ENCODE data around the gene RFX5.
"Not testable (repeated sequence)": the region's sequence is repeated elsewhere in the genome, so short reads cannot be mapped to it uniquely, and the experiment has no call there.

Gene RFX5

GRCh38 chr1:151369302-151369610, 22.2 kb upstream of the RFX5 start:
- no peaks in the 10 kb centered on the region for H3K9me3 Mint-ChIP-seq
- H3K27ac Mint-ChIP-seq: no peak overlapping the region
- no peaks in the 10 kb centered on the region for H3K27me3 Mint-ChIP-seq (ENCODE audit: low read depth)
- no peak overlapping the region for H3K4me3 Mint-ChIP-seq
- peaks cover 2% of the 10 kb centered on the region for H3K4me1 Mint-ChIP-seq (ENCODE audit: low read depth)
- no peaks in the 10 kb centered on the region for H3K36me3 Mint-ChIP-seq (ENCODE audit: low read depth)

DNA sequence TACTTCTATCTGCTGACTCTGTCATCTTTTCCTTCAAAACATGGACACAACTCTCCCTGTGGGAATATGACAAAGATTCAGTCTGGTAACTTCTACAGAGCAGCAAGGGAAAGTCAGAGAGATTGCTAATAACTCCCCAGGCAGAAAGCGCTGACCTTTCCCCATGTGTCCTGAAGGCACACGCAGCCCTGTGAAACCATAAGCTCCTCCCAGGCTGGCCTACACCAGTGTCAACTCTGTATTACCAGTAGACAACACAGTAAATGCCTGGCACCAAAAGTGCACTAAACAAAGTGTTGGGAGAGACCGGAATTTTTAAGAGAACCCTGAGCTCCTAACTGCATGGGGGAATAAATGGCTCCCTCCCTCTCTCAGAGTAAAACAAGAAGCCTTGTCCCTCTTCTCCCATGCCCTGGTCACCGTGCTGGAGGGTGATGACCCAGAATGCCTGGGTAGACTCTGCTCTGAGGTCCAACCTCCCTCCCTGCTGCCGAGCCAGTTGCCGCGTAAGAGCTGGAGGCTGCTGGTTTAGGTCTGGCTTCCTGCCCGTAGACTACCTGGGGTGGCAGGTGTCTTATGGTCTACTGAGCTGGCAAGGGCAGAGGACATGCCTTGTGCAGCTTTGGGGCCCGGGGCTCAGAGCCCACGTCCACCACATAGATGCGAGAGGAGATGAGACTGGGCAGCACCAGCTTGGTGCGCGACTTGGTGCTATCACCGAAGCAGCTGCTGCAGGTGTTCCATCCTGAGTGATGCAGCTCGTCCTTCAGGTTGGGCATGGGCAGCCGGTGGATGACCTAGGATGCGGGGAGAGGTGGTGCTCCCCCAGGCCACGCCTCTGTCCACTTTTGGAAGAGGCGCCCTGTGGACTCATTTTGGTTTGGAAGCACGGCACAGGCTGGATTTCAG, 21.6 kb upstream of the RFX5 start:
- no peak overlapping the region for H3K27ac Mint-ChIP-seq
- H3K9me3 Mint-ChIP-seq: peaks cover 3% of the 10 kb centered on the region
- no peaks in the 10 kb centered on the region for H3K27me3 Mint-ChIP-seq (ENCODE audit: low read depth)
- no peak overlapping the region for H3K4me3 Mint-ChIP-seq
- H3K36me3 Mint-ChIP-seq (ENCODE audit: low read depth): no peaks in the 10 kb centered on the region
- no peaks in the 10 kb centered on the region for H3K4me1 Mint-ChIP-seq (ENCODE audit: low read depth)

DNA sequence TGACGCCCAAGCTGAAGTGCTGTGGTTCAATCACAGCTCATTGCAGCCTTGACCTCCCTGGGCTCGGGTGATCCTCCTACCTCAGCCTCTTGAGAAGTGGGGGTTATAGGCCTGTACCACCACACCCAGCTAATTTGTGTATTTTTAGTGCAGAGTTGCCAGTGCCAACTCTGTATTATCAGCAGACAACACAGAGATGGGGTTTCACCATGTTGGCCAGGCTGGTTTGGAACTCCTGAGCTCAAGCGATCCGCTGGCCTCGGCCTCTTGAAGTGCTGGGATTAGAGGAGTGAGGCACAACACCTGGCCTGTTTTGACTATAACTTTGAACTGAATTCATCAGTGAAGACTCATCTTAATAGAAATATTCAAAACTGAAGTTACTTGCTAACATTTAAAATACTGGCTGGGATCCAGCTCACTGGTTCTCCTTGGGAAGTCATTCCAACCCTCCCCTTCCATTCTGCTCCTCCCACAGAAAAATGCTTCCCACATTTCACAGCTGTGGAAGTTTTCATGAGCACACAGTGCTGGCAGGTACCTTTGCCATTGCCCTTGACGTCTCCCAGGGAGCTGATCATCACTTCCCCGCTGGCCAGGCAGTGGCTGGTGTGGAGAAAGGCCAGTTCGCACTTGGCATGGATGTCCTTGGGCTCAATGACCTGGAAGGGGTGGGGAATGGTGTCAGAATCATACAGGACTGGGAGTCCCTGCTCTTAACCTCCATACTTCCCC, 20.8 kb upstream of the RFX5 start:
- no peaks in the 10 kb centered on the region for H3K27me3 Mint-ChIP-seq (ENCODE audit: low read depth)
- H3K27ac Mint-ChIP-seq: no peak overlapping the region
- H3K9me3 Mint-ChIP-seq: peaks cover 11% of the 10 kb centered on the region
- H3K4me3 Mint-ChIP-seq: no peak overlapping the region
- no peaks in the 10 kb centered on the region for H3K4me1 Mint-ChIP-seq (ENCODE audit: low read depth)
- no peaks in the 10 kb centered on the region for H3K36me3 Mint-ChIP-seq (ENCODE audit: low read depth)

DNA sequence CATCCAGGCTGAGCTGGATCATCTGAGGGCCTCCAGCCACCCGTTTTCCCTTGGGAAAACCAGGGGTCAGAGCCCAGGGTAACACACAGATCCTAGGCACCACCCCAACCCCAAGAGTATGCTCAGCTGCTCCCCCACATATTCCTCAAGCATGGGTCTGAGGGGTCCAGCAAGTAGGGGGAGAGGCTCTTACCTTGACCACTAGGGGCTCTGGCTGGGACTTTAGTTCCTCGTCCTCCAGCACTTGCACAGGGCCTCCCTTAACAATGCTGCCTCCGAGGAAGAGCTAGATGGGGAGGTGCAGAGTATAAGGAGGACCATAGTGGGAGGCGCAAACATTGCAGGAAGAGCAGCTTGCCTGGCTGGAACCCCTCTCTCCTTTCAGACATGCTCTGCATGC, 17.9 kb upstream of the RFX5 start:
- H3K4me1 Mint-ChIP-seq (ENCODE audit: low read depth): no peaks in the 10 kb centered on the region
- H3K4me3 Mint-ChIP-seq: no peak overlapping the region
- H3K9me3 Mint-ChIP-seq: peaks cover 30% of the 10 kb centered on the region
- H3K36me3 Mint-ChIP-seq (ENCODE audit: low read depth): peaks cover 4% of the 10 kb centered on the region
- H3K27me3 Mint-ChIP-seq (ENCODE audit: low read depth): no peaks in the 10 kb centered on the region
- H3K27ac Mint-ChIP-seq: no peak overlapping the region

- Mint-ChIP-seq H3K27ac (no peak overlapping the region), H3K9me3 (peaks cover 30% of the 10 kb centered on the region)
Measured at GRCh38 chr1:151362308-151363155, 15.5 kb upstream of the RFX5 start.

GRCh38 chr1:151361883-151362282, 14.8 kb upstream of the RFX5 start:
- Mint-ChIP-seq H3K36me3 (ENCODE audit: low read depth) (peaks cover 4% of the 10 kb centered on the region), H3K9me3 (peaks cover 30% of the 10 kb centered on the region), H3K27ac (no peak overlapping the region), H3K4me3 (no peak overlapping the region), H3K27me3 (ENCODE audit: low read depth) (no peaks in the 10 kb centered on the region), H3K4me1 (ENCODE audit: low read depth) (no peaks in the 10 kb centered on the region)

More at GRCh38 chr1:151362308-151363155, 15.5 kb upstream of the RFX5 start:
- Mint-ChIP-seq H3K4me1 (ENCODE audit: low read depth) (no peaks in the 10 kb centered on the region), H3K4me3 (no peak overlapping the region), H3K27me3 (ENCODE audit: low read depth) (no peaks in the 10 kb centered on the region), H3K36me3 (ENCODE audit: low read depth) (peaks cover 4% of the 10 kb centered on the region)

DNA sequence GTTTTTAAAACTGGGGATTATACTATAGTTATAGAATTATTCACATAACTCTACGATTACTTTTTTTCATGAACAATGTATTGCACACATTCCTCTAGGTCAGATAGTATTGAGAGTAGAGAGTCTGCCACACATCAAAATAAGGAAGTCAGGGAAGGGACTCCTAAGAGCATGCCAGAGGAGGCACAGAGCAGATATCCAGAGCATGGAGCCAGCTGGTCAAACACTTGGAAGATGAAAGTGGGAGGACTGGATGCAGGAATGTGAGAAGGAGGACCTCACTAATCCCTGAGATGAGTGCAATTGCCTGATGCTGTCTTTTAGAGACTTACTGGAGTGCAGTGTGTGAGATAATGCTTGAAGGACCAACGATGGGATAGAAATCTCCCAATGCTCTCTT, 9.6 kb upstream of the RFX5 start:
- Mint-ChIP-seq H3K27me3 (ENCODE audit: low read depth) (no peaks in the 10 kb centered on the region), H3K4me3 (no peak overlapping the region), H3K27ac (no peak overlapping the region), H3K36me3 (ENCODE audit: low read depth) (peaks cover 5% of the 10 kb centered on the region), H3K4me1 (ENCODE audit: low read depth) (no peaks in the 10 kb centered on the region), H3K9me3 (peaks cover 17% of the 10 kb centered on the region)

- Mint-ChIP-seq H3K4me1 (ENCODE audit: low read depth) (peaks cover 11% of the 10 kb centered on the region), H3K27me3 (ENCODE audit: low read depth) (no peaks in the 10 kb centered on the region), H3K9me3 (peaks cover 8% of the 10 kb centered on the region), H3K4me3 (no peak overlapping the region), H3K27ac (no peak overlapping the region), H3K36me3 (ENCODE audit: low read depth) (peaks cover 6% of the 10 kb centered on the region)
Measured at GRCh38 chr1:151352021-151352718, 5.1 kb upstream of the RFX5 start.

GRCh38 chr1:151350323-151350722, 3.3 kb upstream of the RFX5 start:
- Mint-ChIP-seq H3K4me1 (ENCODE audit: low read depth) (peaks cover 22% of the 10 kb centered on the region), H3K36me3 (ENCODE audit: low read depth) (peaks cover 18% of the 10 kb centered on the region)
- H3K27ac Mint-ChIP-seq; H3K27me3 Mint-ChIP-seq (ENCODE audit: low read depth); H3K9me3 Mint-ChIP-seq; H3K4me3 Mint-ChIP-seq: not testable (repeated sequence)

- Mint-ChIP-seq H3K36me3 (ENCODE audit: low read depth) (peaks cover 33% of the 10 kb centered on the region), H3K4me3 (peak overlapping the region; percentile 93), H3K27ac (peak overlapping the region; percentile 98), H3K9me3 (peaks cover 8% of the 10 kb centered on the region), H3K4me1 (ENCODE audit: low read depth) (peaks cover 29% of the 10 kb centered on the region), H3K27me3 (ENCODE audit: low read depth) (no peaks in the 10 kb centered on the region)
Measured at GRCh38 chr1:151347523-151348246, 633 bp upstream of the RFX5 start.

DNA sequence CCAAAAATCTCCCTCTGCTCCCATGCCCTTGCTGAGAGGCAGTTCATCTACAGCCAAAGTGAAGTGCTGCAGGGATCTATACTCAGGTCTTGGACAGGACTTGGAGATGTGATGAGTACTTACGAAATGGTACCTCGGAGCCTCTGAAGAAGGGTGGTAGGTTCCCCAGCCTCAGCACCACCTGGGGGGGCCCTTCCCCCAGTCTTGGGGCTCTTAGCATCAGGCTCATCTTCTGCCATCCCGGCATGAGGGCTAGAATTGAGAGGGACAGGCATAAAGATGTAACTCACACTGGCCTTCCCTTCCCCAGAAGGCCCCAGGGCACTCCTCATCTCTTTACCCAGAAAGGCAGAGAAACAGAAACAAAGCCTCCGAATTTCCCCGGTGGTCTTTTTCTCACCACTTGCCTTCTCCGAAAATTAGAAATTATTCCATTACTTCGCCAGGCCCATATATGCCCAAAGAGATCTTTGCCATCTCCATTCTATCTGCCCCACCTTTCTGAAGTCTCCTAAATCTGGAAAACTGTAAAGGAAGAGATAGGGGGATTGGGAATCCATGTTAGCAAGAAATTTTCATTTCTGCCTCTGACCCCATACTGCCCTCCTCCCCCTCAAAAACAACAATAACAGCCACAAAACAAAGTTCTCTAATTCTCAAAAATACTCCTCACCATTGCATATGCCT, 827 bp downstream of the RFX5 start:
- H3K4me3 Mint-ChIP-seq: peak overlapping the region; percentile 93
- H3K27ac Mint-ChIP-seq: peak overlapping the region; percentile 98
- H3K4me1 Mint-ChIP-seq (ENCODE audit: low read depth): peaks cover 31% of the 10 kb centered on the region
- peaks cover 32% of the 10 kb centered on the region for H3K36me3 Mint-ChIP-seq (ENCODE audit: low read depth)
- no peaks in the 10 kb centered on the region for H3K27me3 Mint-ChIP-seq (ENCODE audit: low read depth)
- H3K9me3 Mint-ChIP-seq: no peaks in the 10 kb centered on the region

DNA sequence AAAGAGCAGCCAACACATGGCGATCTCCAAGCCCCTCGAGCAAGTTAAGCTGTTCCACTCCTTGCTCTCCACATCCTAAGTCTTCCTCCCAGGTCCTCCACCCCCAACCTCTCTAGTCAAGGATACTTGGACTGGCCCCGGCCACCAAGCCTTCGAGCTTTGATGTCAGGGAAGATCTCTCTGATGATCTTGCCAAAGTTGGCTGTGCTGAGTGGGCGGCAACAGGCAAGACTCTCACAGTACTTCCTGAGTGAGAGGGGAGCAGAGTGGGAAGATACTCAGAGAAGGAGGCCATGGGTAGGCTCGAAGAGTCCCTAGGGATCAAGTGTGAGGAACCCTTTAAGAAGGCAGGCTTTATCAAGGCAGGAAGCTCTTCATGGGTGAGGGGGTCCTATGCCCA, 2.8 kb downstream of the RFX5 start:
- Mint-ChIP-seq H3K4me1 (ENCODE audit: low read depth) (peaks cover 36% of the 10 kb centered on the region), H3K36me3 (ENCODE audit: low read depth) (peaks cover 33% of the 10 kb centered on the region), H3K4me3 (no peak overlapping the region)

DNA sequence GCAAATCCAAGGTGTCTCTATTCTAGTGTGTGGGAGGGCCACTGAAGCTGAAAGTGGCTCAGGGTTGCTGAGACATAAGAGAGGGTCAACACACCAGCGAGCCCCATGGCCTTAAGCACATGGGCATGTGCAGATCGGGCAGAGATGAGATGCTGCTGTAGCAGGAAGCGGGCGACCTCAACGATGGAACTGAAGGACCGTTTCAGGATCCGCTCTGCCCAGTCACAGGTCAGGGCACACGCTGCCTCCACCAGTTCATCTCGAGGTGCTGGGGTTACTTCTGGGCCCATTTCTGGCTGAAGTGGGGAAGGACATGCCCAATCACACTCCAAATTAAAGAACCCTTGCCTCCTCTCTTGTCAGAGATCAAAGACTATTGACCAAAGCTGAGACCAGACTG, 3.5 kb downstream of the RFX5 start:
- H3K9me3 Mint-ChIP-seq: no peaks in the 10 kb centered on the region
- peak overlapping the region; percentile 21 for H3K27ac Mint-ChIP-seq
- peaks cover 35% of the 10 kb centered on the region for H3K36me3 Mint-ChIP-seq (ENCODE audit: low read depth)
- H3K4me1 Mint-ChIP-seq (ENCODE audit: low read depth): peaks cover 36% of the 10 kb centered on the region
- no peaks in the 10 kb centered on the region for H3K27me3 Mint-ChIP-seq (ENCODE audit: low read depth)
- no peak overlapping the region for H3K4me3 Mint-ChIP-seq

More for the DNA sequence above, 2.8 kb downstream of the RFX5 start:
- Mint-ChIP-seq H3K27ac (peak overlapping the region; percentile 13), H3K9me3 (no peaks in the 10 kb centered on the region), H3K27me3 (ENCODE audit: low read depth) (no peaks in the 10 kb centered on the region)
